ENCODE measurements around the gene CFAP299.

GRCh38 chr4:80918004-80918403 lies 582.5 kb downstream of the CFAP299 start:
- no peak for TF ChIP-seq POLR2AphosphoS5 (IDR thresholded peaks at IDR 0.05)
- no peak for TF ChIP-seq CTCF (IDR thresholded peaks at IDR 0.05)

All from esophagus muscularis mucosa (tissue), 3 donors.